Neural progenitor cell (in vitro differentiated cells): ENCODE data around the gene CFAP52.

Experiments
- EZH2 ChIP-seq: fragments of 200-600 bp; sonication (generic); IDR thresholded peaks from 2 replicates; pipeline ENCODE4 v1.6.1; 2017; ENCODE audit warnings: antibody characterized with exemption, mild to moderate bottlenecking, moderate library complexity
- EZH2phosphoT487 ChIP-seq: fragments of 200-600 bp; sonication (generic); IDR thresholded peaks from 2 replicates; pipeline ENCODE4 v1.6.1; 2017; ENCODE audit warnings: antibody characterized with exemption
- TF ChIP-seq, protein P1 (sequence below): fragments of 200-600 bp; sonication (generic); IDR thresholded peaks from 2 replicates; pipeline ENCODE4 v1.5.1; 2017; ENCODE audit warnings: antibody characterized with exemption, mild to moderate bottlenecking

DNA sequence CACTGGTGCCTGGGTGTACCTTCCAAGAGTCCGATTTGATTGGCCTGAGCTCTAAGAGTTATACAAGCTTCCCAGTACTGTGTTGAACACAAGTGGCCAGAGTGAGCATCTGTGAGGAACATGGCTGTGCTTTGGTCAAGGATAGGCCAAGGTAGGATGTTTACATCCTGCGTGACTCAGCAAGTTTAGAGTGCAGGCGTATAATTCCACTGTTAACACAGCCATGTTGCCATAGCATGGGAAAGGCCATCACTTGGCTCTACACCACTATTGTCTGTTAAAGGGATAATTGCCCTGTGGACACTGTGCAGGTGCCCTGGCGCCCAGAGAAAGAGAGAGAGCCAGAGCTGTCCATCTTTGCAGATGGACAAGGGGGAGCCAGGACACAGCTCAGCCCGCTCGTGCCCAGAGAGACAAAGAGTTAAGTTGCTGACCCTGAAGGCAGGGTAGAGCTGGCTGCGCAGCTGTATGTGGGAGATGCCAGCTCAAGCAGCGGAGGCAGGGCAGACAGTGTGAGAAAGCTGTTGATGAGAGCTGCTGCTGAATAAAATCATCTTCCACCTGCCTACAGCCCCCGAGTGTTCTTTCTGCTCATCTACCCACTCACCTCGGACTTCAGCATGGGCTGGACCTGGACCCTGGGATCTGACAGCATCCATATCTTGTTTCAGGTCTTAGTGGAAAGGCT, 11.7 kb downstream of the CFAP52 start:
- TF ChIP-seq EZH2 (no peak), EZH2phosphoT487 (no peak)
- TF ChIP-seq, protein P1, sequence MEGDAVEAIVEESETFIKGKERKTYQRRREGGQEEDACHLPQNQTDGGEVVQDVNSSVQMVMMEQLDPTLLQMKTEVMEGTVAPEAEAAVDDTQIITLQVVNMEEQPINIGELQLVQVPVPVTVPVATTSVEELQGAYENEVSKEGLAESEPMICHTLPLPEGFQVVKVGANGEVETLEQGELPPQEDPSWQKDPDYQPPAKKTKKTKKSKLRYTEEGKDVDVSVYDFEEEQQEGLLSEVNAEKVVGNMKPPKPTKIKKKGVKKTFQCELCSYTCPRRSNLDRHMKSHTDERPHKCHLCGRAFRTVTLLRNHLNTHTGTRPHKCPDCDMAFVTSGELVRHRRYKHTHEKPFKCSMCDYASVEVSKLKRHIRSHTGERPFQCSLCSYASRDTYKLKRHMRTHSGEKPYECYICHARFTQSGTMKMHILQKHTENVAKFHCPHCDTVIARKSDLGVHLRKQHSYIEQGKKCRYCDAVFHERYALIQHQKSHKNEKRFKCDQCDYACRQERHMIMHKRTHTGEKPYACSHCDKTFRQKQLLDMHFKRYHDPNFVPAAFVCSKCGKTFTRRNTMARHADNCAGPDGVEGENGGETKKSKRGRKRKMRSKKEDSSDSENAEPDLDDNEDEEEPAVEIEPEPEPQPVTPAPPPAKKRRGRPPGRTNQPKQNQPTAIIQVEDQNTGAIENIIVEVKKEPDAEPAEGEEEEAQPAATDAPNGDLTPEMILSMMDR, result no peak
